HCT116 (cell line): ENCODE results near the gene IL9. TPM values are rescaled to one million over a fixed set of nuclear protein-coding genes. Genes with fewer than 3 reads are reported as not detected.
"Not testable (repeated sequence)": the region's sequence is repeated elsewhere in the genome, so short reads cannot be mapped to it uniquely, and the experiment has no call there.

Experiments used
- ATAC-seq: fragments of 200-7000 bp; cut with Tn5 transposase; 2 replicates; pipeline ENCODE4 v1.9.1; 2020; ENCODE audit warnings: mild to moderate bottlenecking, moderate library complexity
- BruUV-seq: library from RNA; stranded (reverse); fragments of 400-500 nt; replicated peaks from 2 replicates; lab custom pipeline; 2021; lab: Mats Ljungman, UMichigan
- CTCF ChIA-PET: fragments of 300-600 bp; sonication (Branson Sonifier 250); formaldehyde crosslinking; loops from one replicate; lab custom pipeline; 2021; ENCODE audit warnings: antibody characterized with exemption; lab: Charles Lee
- POLR2A ChIA-PET: fragments of 300-600, 350-600 bp; sonication (Branson Sonifier 250); formaldehyde crosslinking; loops from one replicate; lab custom pipeline; 2021; ENCODE audit warnings: antibody characterized with exemption; lab: Charles Lee
- RAD21 ChIA-PET, 2 experiments: fragments of 300-600 bp; sonication (Branson Sonifier 250); formaldehyde crosslinking; loops; one replicate each; lab custom pipeline; 2023; ENCODE audit warnings: low total read pairs in 2 of 2; ENCODE audit not compliant: uncharacterized antibody in 2 of 2, unreplicated experiment in 2 of 2, low non-redundant PET in 1 of 2; lab: Charles Lee
- DNase-seq: peaks from one replicate; pipeline ENCODE4 v3.0.0-alpha.2; 2010; ENCODE audit warnings: low read depth, low spot score
- H2AFZ ChIP-seq: fragments of 200-600 bp; shearing (Covaris generic), sonication (generic); 2 replicates; pipeline ENCODE4 v1.6.1; 2017; ENCODE audit warnings: low read depth, mixed run types, mixed read lengths, antibody characterized with exemption, low read length; ENCODE audit not compliant: poor library complexity, severe bottlenecking
- H3K27ac ChIP-seq: 2 replicates; pipeline ENCODE4 v1.5.1; 2012; ENCODE audit warnings: low read depth, low read length
- H3K27me3 ChIP-seq: fragments of 200-600 bp; sonication (generic); 2 replicates; pipeline ENCODE4 v1.6.1; 2016; ENCODE audit warnings: mixed run types, low read length, mixed read lengths; ENCODE audit not compliant: insufficient read depth
- H3K36me3 ChIP-seq, 2 experiments: fragments of 200-500 bp in 1 of 2; fragments of 200-600 bp in 1 of 2; sonication (Bioruptor generic) in 1 of 2; sonication (generic) in 1 of 2; 2 replicates each; pipeline versions ENCODE4 v1.5.1 to v1.6.1; 2014 to 2016; ENCODE audit warnings: low read length in 2 of 2, inconsistent platforms in 1 of 2, mixed read lengths in 1 of 2, mixed run types in 1 of 2; ENCODE audit not compliant: insufficient read depth in 2 of 2, control insufficient read depth in 1 of 2
- H3K4me1 ChIP-seq, 2 experiments: fragments of 200-600 bp in 1 of 2; sonication (generic) in 1 of 2; 2 replicates each; pipeline versions ENCODE4 v1.5.1 to v1.6.1; 2012 to 2017; ENCODE audit warnings: low read length in 2 of 2, inconsistent platforms in 1 of 2, mild to moderate bottlenecking in 1 of 2, mixed read lengths in 1 of 2, mixed run types in 1 of 2, moderate library complexity in 1 of 2; ENCODE audit not compliant: insufficient read depth in 2 of 2, control insufficient read depth in 1 of 2
- H3K4me2 ChIP-seq: fragments of 200-600 bp; sonication (generic); 2 replicates; pipeline ENCODE4 v1.6.1; 2017; ENCODE audit warnings: mixed run types, low read length, mixed read lengths
- H3K4me3 ChIP-seq, 2 experiments: fragments of 200-600 bp in 1 of 2; sonication (generic) in 1 of 2; replicated peaks in 1 of 2; 2 replicates each; pipeline ENCODE4 v1.5.1; 2011 to 2016; ENCODE audit warnings: low read length in 2 of 2, control low read depth in 1 of 2, low read depth in 1 of 2, mild to moderate bottlenecking in 1 of 2, mixed read lengths in 1 of 2, mixed run types in 1 of 2
- H3K79me2 ChIP-seq: fragments of 200-600 bp; sonication (generic); 2 replicates; pipeline ENCODE4 v1.6.1; 2017; ENCODE audit warnings: mild to moderate bottlenecking, mixed run types, low read length, moderate library complexity, mixed read lengths; ENCODE audit not compliant: insufficient read depth
- H3K9ac ChIP-seq: fragments of 200-600 bp; sonication (generic); 2 replicates; pipeline ENCODE4 v1.6.1; 2016; ENCODE audit warnings: low read length, mixed read lengths
- H3K9me2 ChIP-seq: fragments of 200-600 bp; sonication (generic), shearing (Covaris generic); 2 replicates; pipeline ENCODE4 v1.6.1; 2017; ENCODE audit warnings: mixed run types, mild to moderate bottlenecking, moderate library complexity; ENCODE audit not compliant: insufficient read depth
- H3K9me3 ChIP-seq, 2 experiments: fragments of 200-500 bp in 1 of 2; fragments of 200-600 bp in 1 of 2; sonication (Bioruptor generic) in 1 of 2; sonication (generic) in 1 of 2; 2 replicates each; pipeline ENCODE4 v1.6.1; 2014 to 2017; ENCODE audit warnings: low read length in 2 of 2, mixed read lengths in 2 of 2, inconsistent platforms in 1 of 2, low read depth in 1 of 2, mild to moderate bottlenecking in 1 of 2, mixed run types in 1 of 2, moderate library complexity in 1 of 2; ENCODE audit not compliant: control insufficient read depth in 1 of 2, insufficient read depth in 1 of 2
- H4K20me1 ChIP-seq: fragments of 200-600 bp; sonication (generic), shearing (Covaris generic); 2 replicates; pipeline ENCODE4 v1.6.1; 2017; ENCODE audit warnings: mixed run types, mild to moderate bottlenecking, moderate library complexity; ENCODE audit not compliant: insufficient read depth
- CBX3 ChIP-seq: IDR thresholded peaks from 2 replicates; pipeline ENCODE4 v1.6.1; 2012; ENCODE audit warnings: low read depth
- CTCF ChIP-seq, 3 experiments: fragments of 200-600 bp in 1 of 3; sonication (generic) in 1 of 3; IDR thresholded peaks in 2 of 3; conservative IDR thresholded peaks in 1 of 3; 2 replicates each; pipeline ENCODE4 v1.5.1; 2012 to 2017; ENCODE audit warnings: low read depth in 2 of 3, low read length in 2 of 3, antibody characterized with exemption in 1 of 3, borderline replicate concordance in 1 of 3, control low read depth in 1 of 3, mild to moderate bottlenecking in 1 of 3, mixed read lengths in 1 of 3, mixed run types in 1 of 3, moderate library complexity in 1 of 3; ENCODE audit not compliant: insufficient read depth in 1 of 3
- ELF1 ChIP-seq: IDR thresholded peaks from 2 replicates; pipeline ENCODE4 v1.6.1; 2012; ENCODE audit warnings: low read depth, borderline replicate concordance
- EZH2phosphoT487 ChIP-seq: fragments of 200-600 bp; IDR thresholded peaks from 2 replicates; pipeline ENCODE4 v1.6.1; 2018; ENCODE audit warnings: antibody characterized with exemption, borderline replicate concordance
- FOSL1 ChIP-seq: IDR thresholded peaks from 2 replicates; pipeline ENCODE4 v1.6.1; 2012; ENCODE audit warnings: low read depth
- MAX ChIP-seq: IDR thresholded peaks from 2 replicates; pipeline ENCODE4 v1.6.1; 2012
- POLR2A ChIP-seq: IDR thresholded peaks from 2 replicates; pipeline ENCODE4 v1.7.0; 2011; ENCODE audit warnings: borderline replicate concordance; ENCODE audit not compliant: insufficient read depth, insufficient read length; ENCODE audit errors: extremely low read depth
- RAD21 ChIP-seq: IDR thresholded peaks from 2 replicates; pipeline ENCODE4 v1.6.1; 2012; ENCODE audit warnings: low read depth, mild to moderate bottlenecking
- REST ChIP-seq: IDR thresholded peaks from 2 replicates; pipeline ENCODE4 v1.6.1; 2012; ENCODE audit warnings: low read depth
- SIN3A ChIP-seq: IDR thresholded peaks from 2 replicates; pipeline ENCODE4 v1.6.1; 2012; ENCODE audit warnings: low read depth
- SP1 ChIP-seq: IDR thresholded peaks from 2 replicates; pipeline ENCODE4 v1.6.1; 2012; ENCODE audit warnings: low read depth
- SRF ChIP-seq: IDR thresholded peaks from 2 replicates; pipeline ENCODE4 v1.6.1; 2012; ENCODE audit warnings: low read depth
- TCF7L2 ChIP-seq: IDR thresholded peaks from 2 replicates; pipeline ENCODE4 v1.7.0; 2011; ENCODE audit warnings: borderline replicate concordance, inconsistent platforms; ENCODE audit not compliant: insufficient read depth, insufficient read length; ENCODE audit errors: extremely low read depth
- YY1 ChIP-seq: IDR thresholded peaks from 2 replicates; pipeline ENCODE4 v1.6.1; 2011; ENCODE audit warnings: low read length, low read depth, moderate library complexity, mild to moderate bottlenecking; ENCODE audit not compliant: insufficient replicate concordance; ENCODE audit errors: extremely low read depth
- ZBTB33 ChIP-seq: IDR thresholded peaks from 2 replicates; pipeline ENCODE4 v1.6.1; 2011; ENCODE audit warnings: mild to moderate bottlenecking, low read length, moderate library complexity; ENCODE audit not compliant: insufficient replicate concordance; ENCODE audit errors: extremely low read depth
- ZFX ChIP-seq: fragments of 450-650 bp; IDR thresholded peaks from 2 replicates; pipeline ENCODE4 v1.6.1; 2017
- intact Hi-C: fragments of 100-400 bp; cut with micrococcal nuclease; formaldehyde crosslinking; loops from 2 replicates; pipeline ENCODE4 v1.10.0; 2022
- total RNA-seq: library from RNA; stranded (reverse); gene quantifications from one replicate; pipeline ENCODE4 v1.2.1, GENCODE V29; 2021; ENCODE audit not compliant: unreplicated experiment

IL9 gene
- total RNA-seq, 1 experiment from 2014 or later: not detected

- TF ChIP-seq MAX (no peak), CTCF (IDR thresholded peaks at IDR 0.05 in 2 of 3, conservative IDR thresholded peaks at IDR 0.05 in 1 of 3; ENCODE audit: borderline replicate concordance in 1 of 3, insufficient read depth in 1 of 3, low read depth in 2 of 3, low read length in 2 of 3) (no peak), YY1 (no peak), SIN3A (no peak), EZH2phosphoT487 (no peak), POLR2A (no peak), SP1 (no peak), ELF1 (no peak), RAD21 (no peak), ZBTB33 (no peak), TCF7L2 (no peak), ZFX (no peak), CBX3 (no peak), FOSL1 (no peak), REST (no peak), SRF (no peak)
- Histone ChIP-seq H3K79me2 (no peaks in the 10 kb centered on the region), H4K20me1 (no peaks in the 10 kb centered on the region), H3K27me3 (no peaks in the 10 kb centered on the region), H3K4me3 (no peak overlapping the region), H2AFZ (no peak overlapping the region), H3K4me2 (no peak overlapping the region), H3K9me3 (no peaks in the 10 kb centered on the region), H3K9ac (no peak overlapping the region), H3K27ac (no peak overlapping the region), H3K9me2 (no peaks in the 10 kb centered on the region), H3K4me1 (no peaks in the 10 kb centered on the region), H3K36me3 (no peaks in the 10 kb centered on the region)
- BruUV-seq: no TSS peak
- ATAC-seq (no peak), DNase-seq (no peak)
- ChIA-PET POLR2A (no interaction called here), RAD21 (no interaction called here), CTCF (interaction anchor here (1.2 kb wide), 1 partner anchor 29 kb away, joined by 3 read pairs; no protein-coding TSS in a partner anchor)
- intact Hi-C loops: no loop called here
Measured at GRCh38 chr5:135859641-135860040, 36.0 kb downstream of the IL9 start.

- H3K9ac ChIP-seq, POLR2A ChIA-PET, H3K9me2 ChIP-seq, H3K36me3 ChIP-seq, H3K79me2 ChIP-seq, H3K27ac ChIP-seq, H3K4me1 ChIP-seq, H4K20me1 ChIP-seq, H3K9me3 ChIP-seq, CTCF ChIA-PET, intact Hi-C loops, H3K4me2 ChIP-seq, H3K4me3 ChIP-seq, RAD21 ChIA-PET, H2AFZ ChIP-seq, DNase-seq, H3K27me3 ChIP-seq, ATAC-seq, BruUV-seq: not testable (repeated sequence)
Measured at GRCh38 chr5:135859186-135859585, 36.5 kb downstream of the IL9 start.
